K562 (cell line): ENCODE measurements around the gene PAF1. TPM values are rescaled to one million over a fixed set of nuclear protein-coding genes. Genes with fewer than 3 reads are reported as not detected.

Experiments
- ARID1B ChIP-seq: fragments of 450-650 bp; IDR thresholded peaks from 2 replicates; pipeline ENCODE4 v1.6.1; 2016; ENCODE audit warnings: antibody characterized with exemption, mild to moderate bottlenecking, inconsistent platforms
- ARID3A ChIP-seq: IDR thresholded peaks from 2 replicates; pipeline ENCODE4 v1.6.1; 2012; ENCODE audit warnings: low read depth, low read length, improper control_type of control experiment, borderline replicate concordance
- ARID3B ChIP-seq: fragments of 250-450 bp; sonication (Bioruptor Pico); IDR thresholded peaks from 2 replicates; pipeline ENCODE4 v1.4.0; 2020; ENCODE audit warnings: borderline replicate concordance
- BRCA1 ChIP-seq, 2 experiments: fragments of 450-650 bp in 1 of 2; sonication (generic) in 1 of 2; formaldehyde crosslinking in 1 of 2; IDR thresholded peaks; 2 replicates each; pipeline versions ENCODE4 v1.5.0 to v1.6.1; 2017 to 2020; ENCODE audit warnings: mild to moderate bottlenecking in 1 of 2, missing genetic modification reagents in 1 of 2
- CBFA2T2 ChIP-seq: fragments of 450-650 bp; conservative IDR thresholded peaks from 2 replicates; pipeline ENCODE4 v1.6.1; 2017; ENCODE audit warnings: mild to moderate bottlenecking
- CBX8 ChIP-seq: fragments of 200-600 bp; sonication (generic); IDR thresholded peaks from 2 replicates; pipeline ENCODE4 v1.6.1; 2012; ENCODE audit warnings: borderline replicate concordance, mixed run types, low read depth, mild to moderate bottlenecking, moderate library complexity, mixed read lengths, low read length, control low read depth, inconsistent platforms; ENCODE audit not compliant: poor library complexity, severe bottlenecking; ENCODE audit errors: extremely low read depth
- CTBP1 ChIP-seq: fragments of 450-650 bp; IDR thresholded peaks from 2 replicates; pipeline ENCODE4 v1.6.1; 2016; ENCODE audit warnings: borderline replicate concordance
- DEAF1 ChIP-seq: fragments of 450-650 bp; formaldehyde crosslinking; IDR thresholded peaks from 2 replicates; pipeline ENCODE4 v1.4.0; 2020; ENCODE audit warnings: mild to moderate bottlenecking, moderate library complexity
- KLF10 ChIP-seq: fragments of 250-450 bp; sonication (Bioruptor Pico); IDR thresholded peaks from 2 replicates; pipeline ENCODE4 v1.6.1; 2021; ENCODE audit warnings: matching md5 sums
- MED1 ChIP-seq: sonication (generic); formaldehyde crosslinking; IDR thresholded peaks from 2 replicates; pipeline ENCODE4 v1.8.1; 2023; ENCODE audit warnings: missing genetic modification reagents, borderline replicate concordance
- MTA1 ChIP-seq: fragments of 450-650 bp; IDR thresholded peaks from 2 replicates; pipeline ENCODE4 v1.6.1; 2017; ENCODE audit warnings: borderline replicate concordance
- PCBP1 ChIP-seq: fragments of 200-400 bp; formaldehyde crosslinking; IDR thresholded peaks from 2 replicates; pipeline ENCODE4 v1.6.1; 2018; ENCODE audit warnings: mild to moderate bottlenecking, low read depth, low read length; ENCODE audit not compliant: poor library complexity, severe bottlenecking
- RNF219 ChIP-seq: fragments of 250-450 bp; sonication (Bioruptor Pico); IDR thresholded peaks from 2 replicates; pipeline ENCODE4 v1.5.0; 2022; ENCODE audit warnings: mild to moderate bottlenecking
- SMARCA5 ChIP-seq: fragments of 450-650 bp; IDR thresholded peaks from 2 replicates; pipeline ENCODE4 v1.6.1; 2016
- SRSF9 ChIP-seq: fragments of 200-400 bp; formaldehyde crosslinking; IDR thresholded peaks from 2 replicates; pipeline ENCODE4 v1.6.1; 2017; ENCODE audit warnings: low read depth, low read length, borderline replicate concordance
- WHSC1 ChIP-seq: IDR thresholded peaks from one replicate; pipeline ENCODE4 v1.6.1; 2012; ENCODE audit warnings: low read length, control low read depth, inconsistent platforms
- XRCC3 ChIP-seq: fragments of 450-650 bp; IDR thresholded peaks from 2 replicates; pipeline ENCODE4 v1.6.1; 2017; ENCODE audit warnings: mild to moderate bottlenecking, moderate library complexity
- ZBED1 ChIP-seq: IDR thresholded peaks from 2 replicates; pipeline ENCODE4 v1.6.1; 2014
- ZNF121 ChIP-seq: sonication (generic); formaldehyde crosslinking; conservative IDR thresholded peaks from 2 replicates; pipeline ENCODE4 v1.8.0; 2022; ENCODE audit warnings: missing genetic modification reagents
- ZNF561 ChIP-seq: fragments of 450-650 bp; formaldehyde crosslinking; conservative IDR thresholded peaks from 2 replicates; pipeline ENCODE4 v1.4.0; 2020; ENCODE audit warnings: mild to moderate bottlenecking, moderate library complexity
- ZNF696 ChIP-seq: fragments of 250-450 bp; sonication (Bioruptor Pico); conservative IDR thresholded peaks from 2 replicates; pipeline ENCODE4 v1.4.0; 2020; ENCODE audit warnings: mild to moderate bottlenecking, moderate library complexity
- ZNF830 ChIP-seq: fragments of 250-450 bp; sonication (Bioruptor Pico); IDR thresholded peaks from 2 replicates; pipeline ENCODE4 v1.5.0; 2021; ENCODE audit warnings: mild to moderate bottlenecking
- polyA plus RNA-seq, 8 experiments: library from polyadenylated mRNA; depleted of rRNA in 4 of 8; stranded (reverse) in 5 of 8; unstranded in 3 of 8; fragments of >200 nt; fragmentation: Nextera tagmentation in 2 of 8; fragmentation: Illumina TruSeq in 1 of 8; extraction: Ambion mirVana in 2 of 8; extraction: Trizol in 1 of 8; gene quantifications; 2 replicates each; pipeline versions ENCODE4 v1.2.1 to v1.2.3, GENCODE V29; 2011 to 2014; ENCODE audit warnings: inconsistent platforms in 1 of 8, missing spikeins in 1 of 8
- total RNA-seq, 7 experiments: library from RNA; depleted of rRNA in 6 of 7; stranded (reverse); fragments of >200 nt in 6 of 7; fragmentation: Illumina TruSeq in 2 of 7; extraction: Trizol in 2 of 7; gene quantifications; 2 replicates each; pipeline versions ENCODE4 v1.2.1 to v1.2.3, GENCODE V29; 2011 to 2021; ENCODE audit warnings: low replicate concordance in 1 of 7

PAF1 gene
- total and polyA plus RNA-seq, 9 of the 15 experiments (the other 6 are each of a cell fraction or from before 2014, with no cell fraction given): 1.5 to 45.0 (median 33.8) TPM

GRCh38 chr19:39341719-39342604 is 48.9 kb downstream of the PAF1 start, which contains the start of gene SAMD4B (continued):
- TF ChIP-seq ARID3B (CRISPR knock-in tag) (no peak), ZBED1 (no peak), ARID3A (peak; percentile 16; the same call in 1 of the 2 replicates), SMARCA5 (no peak), ARID1B (peak; percentile 52; the same call in 1 of the 2 replicates), MED1 (CRISPR knock-in tag) (no peak), CTBP1 (peak; percentile 84), KLF10 (CRISPR knock-in tag) (no peak), XRCC3 (no peak), DEAF1 (no peak), MTA1 (peak; percentile 68), BRCA1 (IDR thresholded peaks at IDR 0.05) (no peak), BRCA1 (CRISPR knock-in tag; IDR thresholded peaks at IDR 0.05) (no peak), ZNF561 (CRISPR knock-in tag) (no peak), WHSC1 (no peak), SRSF9 (no peak), ZNF121 (CRISPR knock-in tag) (no peak), CBFA2T2 (no peak), PCBP1 (no peak), ZNF696 (no peak), RNF219 (no peak), ZNF830 (CRISPR knock-in tag) (no peak), CBX8 (no peak)
